Natural killer cell treated with Interleukin-12 subunit alpha and Interleukin-12 subunit beta and Interleukin-15 and Interleukin-18, amount 100 ng/mL, for 72 hours (primary cell): ENCODE results near the gene OR2J1. TPM values are rescaled to one million over a fixed set of nuclear protein-coding genes. Genes with fewer than 3 reads are reported as not detected.
"Not testable (repeated sequence)": the region's sequence is repeated elsewhere in the genome, so short reads cannot be mapped to it uniquely, and the experiment has no call there.

Experiments
- ATAC-seq, 2 donors: fragments of 150-1000 bp; cut with Tn5 transposase in 1 of 2; sonication (Bioruptor Pico), chemical (Tn5 transposase) in 1 of 2; 2 replicates each; pipeline ENCODE4 v1.10.0; 2021
- DNase-seq: peaks from one replicate; pipeline ENCODE4 v3.0.0; 2022; ENCODE audit warnings: low spot score
- H3K27ac Mint-ChIP-seq, 2 donors: 1 replicate in 1 of 2; 2 replicates in 1 of 2; pipeline ENCODE4 v1.8.0; 2022; ENCODE audit warnings: mixed read lengths in 2 of 2, mild to moderate bottlenecking in 1 of 2, moderate library complexity in 1 of 2
- H3K27me3 Mint-ChIP-seq, 2 donors: 1 replicate in 1 of 2; 2 replicates in 1 of 2; pipeline ENCODE4 v1.8.0; 2022; ENCODE audit warnings: mixed read lengths in 2 of 2
- H3K36me3 Mint-ChIP-seq: one replicate; pipeline ENCODE4 v1.8.0; 2022; ENCODE audit warnings: mixed read lengths
- H3K4me1 Mint-ChIP-seq, 2 donors: 1 replicate in 1 of 2; 2 replicates in 1 of 2; pipeline ENCODE4 v1.8.0; 2022; ENCODE audit warnings: low read depth in 2 of 2, mixed read lengths in 2 of 2, mild to moderate bottlenecking in 1 of 2
- H3K4me3 Mint-ChIP-seq: one replicate; pipeline ENCODE4 v1.8.0; 2022; ENCODE audit warnings: mixed read lengths
- H3K9me3 Mint-ChIP-seq: 2 replicates; pipeline ENCODE4 v1.8.0; 2022; ENCODE audit warnings: mixed read lengths
- total RNA-seq, 2 donors: library from RNA; stranded (reverse); gene quantifications; one replicate each; pipeline ENCODE4 v1.2.3, GENCODE V29; 2022

The OR2J1 gene
- total RNA-seq, 2 donors from 2014 or later, result not detected

- ATAC-seq (no peak), DNase-seq (no peak)
- Mint-ChIP-seq H3K36me3 (no peaks in the 10 kb centered on the region), H3K4me3 (no peak overlapping the region), H3K4me1 (no peaks in the 10 kb centered on the region), H3K9me3 (no peaks in the 10 kb centered on the region), H3K27ac (no peak overlapping the region), H3K27me3 (peaks cover 26 to 42% of the 10 kb centered on the region in 2 donors)
These were observed 32.4 kb downstream of the OR2J1 start for GRCh38 chr6:29131691-29132090.

- no peaks in the 10 kb centered on the region for H3K4me1 Mint-ChIP-seq
- H3K27ac Mint-ChIP-seq, result no peak overlapping the region
- no peak overlapping the region for H3K4me3 Mint-ChIP-seq
- DNase-seq, result no peak
- no peaks in the 10 kb centered on the region for H3K36me3 Mint-ChIP-seq
- peaks cover 17 to 30% of the 10 kb centered on the region in 2 donors for H3K27me3 Mint-ChIP-seq
- no peak for ATAC-seq
- no peaks in the 10 kb centered on the region for H3K9me3 Mint-ChIP-seq
These were observed 38.4 kb downstream of the OR2J1 start for GRCh38 chr6:29137724-29138123.

GRCh38 chr6:29141606-29142005 lies 42.3 kb downstream of the OR2J1 start:
- Mint-ChIP-seq H3K27ac (no peak overlapping the region), H3K9me3 (no peaks in the 10 kb centered on the region), H3K36me3 (no peaks in the 10 kb centered on the region), H3K4me1 (no peaks in the 10 kb centered on the region), H3K4me3 (no peak overlapping the region), H3K27me3 (peaks cover 15 to 37% of the 10 kb centered on the region in 2 donors)
- no peak for DNase-seq
- ATAC-seq, result no peak

- no peak for ATAC-seq
- no peak for DNase-seq
- no peaks in the 10 kb centered on the region for H3K36me3 Mint-ChIP-seq
- H3K27ac Mint-ChIP-seq, result no peak overlapping the region
- H3K4me1 Mint-ChIP-seq, result no peaks in the 10 kb centered on the region
- no peaks in the 10 kb centered on the region for H3K9me3 Mint-ChIP-seq
- H3K27me3 Mint-ChIP-seq, result peaks cover 16 to 44% of the 10 kb centered on the region in 2 donors
- H3K4me3 Mint-ChIP-seq, result no peak overlapping the region
These were observed 43.0 kb downstream of the OR2J1 start for GRCh38 chr6:29142309-29142708.

GRCh38 chr6:29146179-29146578 lies 46.9 kb downstream of the OR2J1 start:
- Mint-ChIP-seq H3K27me3 (peaks cover 17 to 51% of the 10 kb centered on the region in 2 donors), H3K4me3 (no peak overlapping the region), H3K4me1 (no peaks in the 10 kb centered on the region), H3K27ac (no peak overlapping the region), H3K9me3 (peaks cover 3% of the 10 kb centered on the region), H3K36me3 (peaks cover 5% of the 10 kb centered on the region)
- DNase-seq (no peak), ATAC-seq (no peak)

GRCh38 chr6:29147074-29147473 lies 47.8 kb downstream of the OR2J1 start:
- H3K9me3 Mint-ChIP-seq, result peaks cover 3% of the 10 kb centered on the region
- DNase-seq, result no peak
- peaks cover 18 to 53% of the 10 kb centered on the region in 2 donors for H3K27me3 Mint-ChIP-seq
- ATAC-seq, result no peak
- no peak overlapping the region for H3K27ac Mint-ChIP-seq
- no peaks in the 10 kb centered on the region for H3K4me1 Mint-ChIP-seq
- H3K4me3 Mint-ChIP-seq, result no peak overlapping the region
- peaks cover 5% of the 10 kb centered on the region for H3K36me3 Mint-ChIP-seq

- H3K9me3 Mint-ChIP-seq, H3K4me3 Mint-ChIP-seq, H3K27ac Mint-ChIP-seq, H3K4me1 Mint-ChIP-seq, ATAC-seq, DNase-seq, H3K36me3 Mint-ChIP-seq: not testable (repeated sequence)
- H3K27me3 Mint-ChIP-seq, result peaks cover 22 to 69% of the 10 kb centered on the region in 2 donors
These were observed 50.2 kb downstream of the OR2J1 start for GRCh38 chr6:29149444-29149843.

Other genes starting within 250 kb of the OR2J1 start
- gene TRIM27, start 175.5 kb upstream of the OR2J1 start, total RNA-seq, result 10 to 100 TPM; 49.1 to 74.0 TPM
- gene ZNF311, start 94.2 kb upstream of the OR2J1 start, total RNA-seq, result under 1 TPM; 0.19 to 0.28 TPM
- gene OR2W1, start 54.3 kb upstream of the OR2J1 start, total RNA-seq, result not detected
- gene OR2B3, start 12.2 kb upstream of the OR2J1 start, total RNA-seq, result not detected
- gene OR2J3, start 8.6 kb downstream of the OR2J1 start, total RNA-seq, result not detected
- not detected for gene OR2J2, start 71.4 kb downstream of the OR2J1 start, total RNA-seq
- not detected for gene OR14J1, start 202.2 kb downstream of the OR2J1 start, total RNA-seq